Stimulated activated CD8-positive, alpha-beta memory T cell treated with anti-CD3 and anti-CD28 coated beads, Interleukin-15, amount 100 ng/mL, for 1 hour (primary cell): ENCODE measurements around the gene CD300H.

ENCODE experiments used
- DNase-seq: peaks from one replicate; pipeline ENCODE4 v3.0.0-alpha.2; 2020; ENCODE audit warnings: low read depth

The CD300H gene

DNA sequence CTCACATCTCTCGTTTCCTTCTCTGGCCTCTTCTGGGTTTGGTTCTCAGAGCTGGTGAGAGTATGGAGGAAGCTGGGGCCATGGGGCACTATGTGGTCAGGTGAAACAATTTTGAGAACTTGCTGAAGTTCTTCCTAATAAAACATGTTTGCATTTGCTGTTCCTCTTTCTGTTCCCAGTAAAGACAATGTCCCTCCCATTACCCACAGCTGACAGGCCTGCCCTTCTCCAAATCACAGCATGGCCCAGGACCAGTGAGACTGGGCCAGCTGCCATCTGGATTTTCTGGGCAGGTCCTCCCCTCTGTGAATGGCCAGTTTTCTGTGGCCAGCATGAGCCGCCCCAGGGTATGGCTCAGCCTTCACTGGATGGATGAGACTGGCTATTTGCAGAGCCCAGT, at the start of gene CD300H:
Gene CD300H, minus strand, starts transcription at position 113 of the 400 bp plus-strand sequence.
- DNase-seq, result no peak

DNA sequence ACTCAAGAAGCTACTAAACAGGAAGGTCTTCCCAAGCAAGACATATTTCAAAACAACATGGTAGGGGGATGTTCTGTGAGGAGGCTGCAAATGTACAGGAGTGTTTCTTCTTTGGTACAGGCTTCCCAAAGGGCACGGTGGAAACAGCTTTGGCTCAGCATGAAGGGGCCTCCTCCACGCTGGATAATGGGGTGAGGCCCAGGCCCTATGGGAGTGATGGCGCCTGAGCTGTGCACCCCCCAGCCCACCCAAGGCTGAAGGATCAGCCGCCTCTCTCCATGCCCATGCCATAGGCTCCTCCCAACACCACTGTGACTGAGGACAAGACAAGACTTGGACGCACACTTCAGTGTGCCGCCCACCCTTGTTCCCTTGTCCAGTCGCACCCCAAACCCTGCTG, 49.4 kb upstream of the CD300H start:
- DNase-seq, result no peak

DNA sequence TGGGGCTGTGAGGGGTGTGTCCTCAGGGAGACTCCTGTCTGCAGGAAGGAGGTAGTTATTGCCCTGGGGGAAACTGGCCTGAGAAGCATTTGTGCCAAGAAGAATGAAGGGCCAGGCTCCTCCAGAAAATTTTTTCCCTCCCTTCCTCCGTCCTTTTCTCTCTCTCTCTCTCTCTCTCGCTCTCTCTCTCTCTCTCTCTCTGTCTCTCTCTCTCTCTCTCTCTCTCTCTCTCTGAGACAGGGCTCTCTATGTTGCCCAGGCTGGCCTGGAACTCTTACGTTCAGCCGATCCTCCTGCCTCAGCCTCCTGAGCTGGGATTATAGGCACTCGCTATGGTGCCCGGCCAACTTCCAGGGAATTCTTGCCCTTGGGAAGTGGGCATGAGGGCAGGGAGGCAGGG, 44.7 kb upstream of the CD300H start:
- no peak for DNase-seq

DNA sequence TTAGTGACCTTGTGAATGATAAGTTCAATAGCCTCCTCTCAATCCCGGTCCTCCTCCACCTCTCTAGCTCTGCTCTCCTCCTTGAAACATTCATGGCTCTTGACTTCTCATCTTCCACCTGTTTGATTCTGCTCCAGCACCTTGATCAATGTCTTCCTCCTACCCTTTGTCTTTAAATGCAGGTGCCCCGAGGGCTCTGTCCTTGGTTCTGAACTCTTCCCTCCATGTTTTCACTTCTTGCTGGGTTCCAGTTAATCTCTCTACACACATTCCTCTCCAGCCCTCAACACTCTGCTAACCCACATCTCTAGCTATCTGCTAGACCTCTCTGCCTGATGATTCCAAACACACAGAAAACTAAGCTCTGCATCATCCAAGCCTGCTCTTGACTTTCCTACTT, 42.8 kb upstream of the CD300H start:
- no peak for DNase-seq

DNA sequence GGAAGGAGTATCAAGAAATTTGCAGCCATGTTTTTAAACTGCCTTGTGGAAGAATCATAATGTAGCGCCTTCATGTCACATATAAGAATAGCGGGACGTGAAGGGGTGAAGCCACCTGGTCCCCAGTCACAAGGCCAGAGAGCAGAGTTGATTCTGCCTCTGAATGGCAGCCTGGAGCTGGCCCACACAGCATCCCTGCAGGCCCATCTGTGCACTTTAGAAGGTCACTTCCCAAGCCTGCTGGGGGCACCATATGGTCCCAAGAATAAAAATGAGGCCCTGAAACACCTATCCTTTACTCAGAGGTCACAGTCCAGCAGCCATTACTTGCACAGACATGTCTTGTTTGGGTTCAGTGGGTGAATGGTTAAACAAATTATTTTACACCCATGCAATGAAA, 41.2 kb upstream of the CD300H start:
- DNase-seq, result no peak

DNA sequence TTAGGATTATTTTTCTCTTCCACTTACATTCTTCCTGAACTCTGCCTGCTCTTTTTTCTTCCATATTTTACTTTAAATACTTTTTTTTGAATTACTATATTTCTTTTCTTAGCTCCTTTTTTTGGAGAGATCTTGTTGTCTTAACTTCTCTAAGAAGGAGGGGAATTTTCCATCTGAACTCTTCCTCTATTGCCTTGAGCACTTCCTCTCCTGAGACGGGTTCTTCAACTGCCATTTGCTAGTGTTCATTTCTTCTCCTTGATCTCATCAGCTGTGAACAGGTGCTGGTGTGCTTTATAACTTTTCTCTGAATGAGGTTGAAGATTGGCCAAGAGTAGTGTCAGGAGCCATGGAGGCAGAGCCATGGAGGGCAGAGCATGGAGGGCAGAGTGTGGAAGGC, 39.9 kb upstream of the CD300H start:
- DNase-seq, result no peak

DNA sequence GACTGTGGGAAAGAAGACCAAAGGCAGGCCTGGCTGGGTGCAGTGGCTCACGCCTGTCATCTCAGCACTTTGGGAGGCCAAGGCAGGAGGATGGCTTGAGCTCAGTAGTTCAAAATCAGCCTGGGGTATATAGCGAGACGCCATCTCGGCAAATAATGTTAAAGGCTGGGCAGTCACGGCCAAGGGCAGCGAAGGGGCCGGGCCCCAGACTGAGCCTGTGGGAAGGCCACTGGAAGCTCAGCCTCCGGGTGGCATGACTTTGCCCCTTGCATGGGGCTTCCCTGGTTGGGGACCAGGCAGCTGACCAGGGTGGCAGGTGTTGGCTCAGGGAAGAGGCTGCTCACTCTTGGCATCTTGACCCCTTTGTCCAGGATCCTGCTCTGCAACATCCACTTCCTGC, 38.7 kb upstream of the CD300H start:
- DNase-seq, result no peak

DNA sequence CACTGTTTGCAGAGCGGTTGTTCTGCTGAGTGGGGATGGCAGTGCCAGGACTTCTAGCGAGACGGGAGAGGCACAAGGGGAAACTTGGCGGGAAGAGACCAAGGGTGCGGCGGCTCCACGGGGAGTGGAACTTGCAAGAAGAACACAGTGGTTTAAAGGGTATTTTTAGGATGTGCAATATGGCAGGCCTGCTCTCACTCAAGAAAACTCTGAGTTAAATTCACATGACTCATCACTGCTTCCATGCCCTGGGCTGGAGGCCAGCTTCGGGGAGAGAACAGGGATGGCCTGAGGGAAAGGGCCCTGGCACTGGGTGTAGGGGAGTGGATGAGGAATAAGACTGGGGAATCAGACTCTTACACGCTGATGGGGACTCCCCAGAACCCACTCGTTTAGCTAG, 38.1 kb upstream of the CD300H start:
- no peak for DNase-seq

DNA sequence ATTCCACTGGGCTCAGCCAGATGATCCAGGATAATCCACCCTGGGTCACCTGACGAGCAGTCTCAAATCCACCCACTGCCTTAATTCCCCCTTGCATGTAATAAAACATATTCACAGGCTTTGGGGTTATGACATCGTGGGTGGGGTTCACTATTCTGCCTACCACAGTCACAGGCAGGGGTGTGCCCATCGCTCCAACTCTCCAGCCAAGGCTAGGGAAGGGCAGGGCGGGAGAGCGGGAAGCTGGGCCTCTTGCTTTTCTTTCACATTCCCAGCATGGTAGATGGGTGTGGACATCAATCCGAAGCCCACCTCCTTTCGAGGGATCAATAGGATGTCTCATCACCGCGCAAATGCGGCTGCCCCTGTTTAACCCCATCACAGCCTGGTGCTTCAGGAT, 37.5 kb upstream of the CD300H start:
- no peak for DNase-seq

DNA sequence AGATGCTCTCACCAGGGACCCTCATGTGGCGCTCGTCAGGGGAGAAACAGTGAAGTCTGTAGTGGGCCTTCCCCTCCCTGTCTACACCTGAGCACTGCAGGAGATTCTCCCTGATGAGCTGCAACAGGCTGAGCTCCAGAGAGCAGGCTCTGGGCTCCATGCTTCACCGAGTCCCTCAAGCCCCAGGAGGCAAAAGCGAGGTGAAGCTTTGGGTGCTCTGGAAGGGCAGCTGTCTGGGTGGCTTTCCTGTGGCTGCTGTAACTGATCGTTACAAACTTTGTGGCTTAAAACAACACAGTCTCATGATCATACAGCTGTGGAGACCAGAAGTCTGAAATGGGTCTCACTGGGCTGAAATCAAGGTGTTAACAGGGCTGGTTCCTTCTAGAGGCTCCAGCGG, 36.9 kb upstream of the CD300H start:
- DNase-seq, result no peak

DNA sequence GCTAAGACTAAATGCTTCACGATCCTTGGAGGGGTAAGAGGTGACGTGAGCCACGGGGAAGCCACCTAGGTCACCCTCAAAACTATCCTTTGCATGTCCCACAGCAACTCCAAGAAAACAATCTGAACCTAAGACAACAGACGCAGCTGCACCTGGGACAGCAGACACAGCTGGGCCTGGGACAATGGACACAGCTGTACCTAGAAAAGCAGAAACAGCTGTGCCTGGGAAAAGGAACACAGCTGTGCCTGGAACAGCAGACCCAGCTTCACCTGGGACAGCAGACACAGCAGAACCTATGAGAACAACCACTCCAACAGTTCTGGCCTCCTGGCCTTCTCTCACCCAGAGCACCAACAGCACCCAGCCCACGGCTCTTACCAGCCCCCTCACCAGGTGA, 36.4 kb upstream of the CD300H start:
- DNase-seq, result no peak

DNA sequence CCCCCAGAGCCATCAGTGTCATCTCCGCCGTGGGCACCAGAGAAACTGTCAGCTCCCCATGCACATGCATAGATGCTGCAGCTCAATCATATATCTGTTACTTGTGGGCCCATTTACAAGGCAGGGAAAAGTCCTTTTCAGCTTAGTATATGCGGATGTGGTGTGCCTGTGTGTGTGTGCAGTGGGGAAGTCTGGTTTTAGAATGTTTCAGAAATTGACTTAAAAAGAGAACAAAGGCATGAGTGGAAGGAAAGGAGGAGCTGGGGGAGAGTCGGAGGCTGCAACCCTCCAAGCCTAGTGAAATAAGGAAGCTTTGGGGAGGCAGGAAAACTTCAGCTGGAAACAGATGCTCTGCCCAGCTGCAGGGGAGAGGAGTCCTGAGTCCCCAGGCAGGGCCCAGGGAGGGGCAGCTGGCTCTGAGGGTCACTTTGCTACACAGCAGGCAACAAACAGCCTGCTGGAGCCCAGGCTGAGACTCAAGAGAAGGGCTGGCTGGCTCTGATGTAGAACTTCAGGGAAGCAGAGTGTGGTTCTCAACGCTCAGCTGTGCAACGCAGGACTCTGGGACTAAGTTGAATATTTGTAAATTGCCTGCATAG, 35.8 kb upstream of the CD300H start:
- no peak for DNase-seq

DNA sequence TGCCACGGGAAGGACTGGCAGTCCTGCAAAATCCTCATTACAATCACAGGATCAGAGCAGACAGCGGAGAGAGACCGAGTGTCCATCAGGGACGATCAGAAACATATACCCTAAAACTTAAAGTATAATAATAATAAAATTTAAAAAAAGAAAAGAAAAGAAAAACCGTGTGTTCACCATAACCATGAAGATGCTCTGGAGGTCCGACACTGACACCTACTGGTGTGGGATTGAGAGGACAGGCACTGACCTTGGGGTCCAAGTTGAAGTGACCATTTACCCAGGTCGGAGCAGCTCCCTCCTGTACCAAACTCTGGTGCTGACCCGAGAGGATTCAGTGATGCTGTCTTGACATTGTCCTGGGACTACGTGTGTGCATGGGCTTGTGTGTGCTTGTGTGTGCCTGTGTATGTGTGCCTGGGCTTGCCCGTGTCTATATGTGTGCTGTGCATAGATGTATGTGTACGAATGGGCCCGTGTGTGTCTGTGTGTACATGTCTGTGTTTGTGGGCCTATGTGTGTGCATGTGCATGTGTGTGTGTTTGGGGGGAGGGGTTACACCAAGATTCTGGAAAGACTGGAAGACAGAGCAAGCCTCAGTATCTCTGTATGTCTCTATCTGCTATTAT, 34.7 kb upstream of the CD300H start:
- DNase-seq, result no peak

DNA sequence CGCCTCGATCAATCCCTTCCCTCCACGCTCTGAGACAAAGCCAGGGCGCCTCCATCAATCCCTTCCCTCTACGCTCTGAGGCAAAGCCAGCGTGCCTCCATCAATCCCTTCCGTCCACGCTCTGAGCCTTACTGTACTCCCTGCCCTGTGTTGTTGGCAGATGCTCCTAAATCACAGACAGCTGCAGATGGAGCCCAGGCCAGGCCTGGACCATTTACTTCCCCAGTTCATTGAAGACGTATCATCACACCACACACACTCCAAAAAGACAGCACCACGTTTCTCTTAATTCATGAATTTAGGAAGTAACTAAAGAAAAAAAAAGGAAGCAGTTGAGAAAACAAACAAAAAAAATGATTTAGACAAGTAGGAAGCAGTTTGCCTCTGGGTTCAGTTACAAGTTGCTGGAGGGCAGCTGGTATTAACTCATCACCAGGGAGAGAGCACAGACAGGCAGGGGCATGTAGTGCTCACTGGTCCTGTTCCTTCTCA, 32.2 kb upstream of the CD300H start:
- DNase-seq, result no peak

DNA sequence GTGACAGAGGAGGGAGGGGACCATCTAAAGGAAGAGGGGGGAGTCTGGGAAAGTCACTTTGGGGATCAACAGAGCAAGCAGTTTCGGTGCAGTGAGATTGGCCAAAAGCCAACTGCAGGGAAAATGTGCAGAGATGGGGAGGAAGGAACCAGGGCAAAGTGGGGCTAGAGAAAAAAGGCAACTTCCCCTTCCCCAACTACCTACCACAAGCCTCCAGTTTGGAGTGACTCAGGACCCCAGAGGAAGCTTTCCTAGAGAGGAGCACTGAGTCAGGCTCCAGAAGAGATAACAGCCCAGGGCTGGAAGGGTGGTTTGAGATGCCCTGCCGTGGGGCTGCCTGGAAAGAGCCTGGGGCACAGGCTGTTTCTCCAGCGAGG, 31.7 kb upstream of the CD300H start:
- DNase-seq, result no peak

DNA sequence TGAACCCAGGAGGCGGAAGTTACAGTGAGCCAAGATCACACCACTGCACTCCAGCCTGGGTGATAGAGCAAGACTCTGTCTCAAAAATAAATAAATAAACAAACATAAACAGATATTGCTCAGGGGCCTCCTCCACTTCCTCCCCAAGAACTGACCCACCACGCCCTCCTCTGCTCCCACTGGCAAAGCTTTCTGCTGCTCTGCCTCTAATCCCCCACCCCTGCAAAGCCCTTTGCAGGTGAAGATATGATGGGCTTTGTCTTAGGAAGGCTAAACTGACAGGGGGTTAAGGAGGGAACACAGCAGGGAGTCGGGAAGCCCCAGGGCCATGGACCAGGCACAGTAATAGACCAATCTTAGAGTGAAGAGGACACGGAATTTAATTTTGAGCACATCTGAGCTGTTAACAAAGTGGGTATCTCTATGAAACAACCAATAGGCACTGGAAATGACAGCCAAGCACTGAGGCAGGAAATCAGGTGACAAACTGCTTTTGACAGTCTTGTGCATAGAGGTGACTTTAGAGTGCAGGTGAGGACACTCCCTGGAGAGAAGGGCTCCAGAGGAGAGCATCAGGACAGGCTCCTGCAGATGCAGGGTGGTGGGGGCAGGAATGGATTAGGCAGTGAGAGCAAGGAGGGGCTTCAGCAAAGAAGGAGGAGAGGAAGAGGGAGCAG, 31.2 kb upstream of the CD300H start:
- DNase-seq, result no peak

DNA sequence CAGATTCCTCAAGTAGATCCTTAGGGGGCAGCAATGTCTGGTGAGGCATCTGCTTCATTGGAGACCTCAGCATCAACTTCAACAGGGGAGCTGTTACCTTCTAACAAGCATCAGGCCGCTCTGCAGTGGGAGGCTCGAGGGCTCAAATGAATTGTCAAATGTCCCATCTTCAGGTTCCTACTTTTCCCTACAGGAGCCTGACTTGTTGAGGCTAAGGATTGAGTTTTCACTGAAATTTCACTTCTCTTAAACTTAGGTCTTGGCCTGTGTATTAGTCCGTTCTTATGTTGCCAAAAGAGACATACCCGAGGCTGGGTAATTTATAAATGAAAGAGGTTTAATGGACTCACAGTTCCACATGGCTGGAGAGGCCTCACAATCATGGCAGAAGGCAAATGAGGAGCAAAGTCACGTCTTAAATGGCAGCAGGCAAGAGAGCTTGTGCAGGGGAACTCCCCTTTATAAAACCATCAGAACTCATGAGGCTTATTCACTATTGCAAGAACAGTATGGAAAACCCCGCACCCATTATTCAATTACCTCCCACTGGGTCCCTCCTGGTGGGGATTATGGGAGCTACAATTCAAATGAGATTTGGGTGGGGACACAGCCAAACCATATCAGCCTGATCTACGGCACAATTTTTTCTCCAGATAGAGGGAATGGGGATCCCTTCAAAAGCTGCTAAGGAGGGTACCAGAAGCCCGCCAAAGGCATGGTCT, 29.9 kb upstream of the CD300H start:
- DNase-seq, result no peak

DNA sequence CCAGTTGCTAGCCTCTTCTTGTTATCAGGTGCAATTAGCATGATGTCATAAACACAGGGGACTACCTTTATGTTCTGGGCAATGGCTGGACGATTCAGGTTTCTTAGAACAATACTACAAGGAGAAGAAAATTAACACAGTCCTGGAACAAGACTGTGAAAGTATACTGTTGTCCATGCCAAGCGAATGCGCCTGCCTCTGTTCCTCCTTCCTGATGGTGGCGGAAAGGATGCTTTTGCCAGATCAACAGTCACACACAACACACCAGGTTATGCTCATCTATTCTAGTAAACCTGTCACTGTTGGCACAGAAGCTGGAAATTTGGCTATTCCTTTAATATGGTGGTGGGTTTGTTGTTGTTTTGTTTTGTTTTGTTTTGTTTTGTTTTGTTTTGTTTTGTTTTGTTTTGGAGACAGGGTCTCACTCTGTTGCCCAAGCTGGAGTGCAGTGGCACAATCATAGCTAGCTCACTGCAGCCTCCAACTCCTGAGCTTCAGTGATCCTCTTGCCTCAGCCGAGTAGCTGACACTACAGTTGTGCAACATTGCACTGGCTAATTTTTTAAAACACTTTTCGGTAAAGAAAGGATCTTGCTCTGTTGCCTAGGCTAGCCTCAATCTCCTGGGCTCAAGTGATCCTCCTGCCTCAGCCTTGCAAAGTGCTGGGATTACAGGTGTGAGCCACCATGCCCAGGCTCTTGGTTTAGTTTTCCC, 27.9 kb upstream of the CD300H start:
- DNase-seq, result no peak

DNA sequence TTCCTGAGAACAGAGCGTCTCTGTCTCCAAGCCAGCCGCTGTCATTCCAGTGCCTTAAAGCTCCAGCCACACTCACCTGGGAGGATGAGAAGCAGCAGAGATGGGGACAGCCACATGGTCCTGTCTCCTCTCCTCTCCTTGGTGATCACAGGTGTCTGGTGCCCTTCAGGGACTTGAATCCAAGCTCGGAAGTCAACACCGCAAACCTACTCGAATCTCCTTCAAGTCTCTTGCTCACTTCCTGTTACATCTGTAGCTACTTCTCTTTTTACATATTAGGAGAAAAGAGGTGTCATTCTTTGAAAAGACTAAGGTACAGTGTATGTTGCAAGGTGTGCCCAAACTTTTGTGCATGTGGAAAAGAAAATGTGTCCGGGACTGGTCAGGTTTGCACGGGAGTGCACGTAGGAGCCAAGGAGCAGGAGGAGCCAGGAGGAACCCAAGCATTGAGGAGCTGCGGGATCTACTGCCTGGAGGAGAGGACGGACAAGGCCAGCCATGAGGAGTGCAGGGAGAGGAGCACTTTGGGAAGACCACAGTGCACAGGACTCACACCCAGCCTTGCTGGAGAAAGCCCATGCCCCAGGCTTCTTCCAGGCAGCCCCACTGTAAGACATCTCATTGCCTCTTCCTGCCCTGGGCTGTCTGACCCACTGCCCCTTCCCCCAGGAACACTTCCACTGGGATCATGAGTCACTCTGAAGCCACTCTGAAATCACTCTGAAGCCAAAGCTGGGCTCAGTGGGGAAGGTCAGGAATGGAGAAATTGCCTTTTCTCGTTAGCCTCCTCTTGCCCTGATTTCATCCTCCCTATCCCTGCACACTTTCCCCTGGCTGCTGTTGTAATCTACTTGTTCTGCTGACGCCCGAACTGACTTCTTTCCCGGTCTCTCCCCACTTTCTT, 25.0 kb upstream of the CD300H start, which contains the start of gene CD300LD:
Gene CD300LD, minus strand, starts transcription at position 197 of the 904 bp plus-strand sequence. Its CDS starts 81 bp downstream, at position 116.
- no peak for DNase-seq

DNA sequence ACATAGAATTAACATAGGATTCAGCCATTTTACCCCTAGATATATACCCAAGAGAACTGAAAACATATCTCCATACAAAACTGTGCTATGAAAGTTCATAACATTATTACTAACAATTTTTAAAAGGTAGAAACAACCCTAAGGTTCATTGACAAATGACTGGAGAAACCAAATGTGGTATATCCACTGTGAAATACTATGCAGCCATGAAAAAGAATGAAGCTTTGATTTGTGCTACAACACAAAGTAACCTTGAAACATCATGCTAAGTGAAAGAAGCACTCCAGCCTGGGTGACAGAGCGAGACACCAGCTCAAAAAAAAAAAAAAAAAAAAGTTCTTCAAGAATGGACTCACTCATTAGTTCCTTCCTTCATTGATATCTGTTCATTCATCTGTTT, 24.2 kb upstream of the CD300H start:
- no peak for DNase-seq

DNA sequence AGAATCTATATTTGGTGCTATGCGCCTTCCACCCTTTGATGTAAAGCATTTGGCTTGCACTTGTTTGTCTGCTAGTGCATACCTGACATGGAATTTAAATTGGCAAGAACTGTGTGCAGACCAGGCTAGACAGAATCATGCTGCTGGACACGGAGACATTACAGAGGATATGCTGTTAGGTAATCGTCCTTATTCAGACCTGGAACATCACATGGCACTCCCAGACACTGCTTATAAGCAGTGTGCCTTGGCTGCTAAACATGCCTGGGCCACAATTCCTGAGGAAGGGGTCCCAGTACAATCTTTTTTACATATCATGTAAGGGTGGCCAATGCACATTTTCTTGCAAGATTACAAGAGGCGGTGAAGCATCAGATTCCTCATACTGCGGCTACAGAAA, 18.4 kb upstream of the CD300H start:
- DNase-seq, result no peak
